ENCODE measurements around the gene SMOC2.

DNA sequence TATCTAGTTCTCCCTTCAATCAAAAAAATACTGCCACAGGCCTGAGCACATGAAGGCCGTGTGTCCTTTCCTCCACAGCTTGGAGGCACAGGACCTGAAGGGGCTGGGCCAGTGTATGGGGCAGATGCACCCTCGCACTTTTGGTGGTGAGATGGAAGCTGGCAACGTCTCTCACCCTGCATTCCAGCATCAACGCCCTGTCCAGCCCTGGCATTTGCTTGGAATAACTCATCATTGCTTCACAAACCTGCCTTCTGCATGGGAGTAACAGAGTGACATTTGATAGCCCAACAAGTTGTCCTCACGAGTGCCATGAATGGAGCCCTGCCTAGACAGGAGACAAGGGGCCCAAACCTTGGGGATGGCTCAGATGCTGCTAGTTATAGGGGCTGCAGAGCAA is 257.9 kb downstream of the SMOC2 start:
- TF ChIP-seq POLR2A (IDR thresholded peaks at IDR 0.05): no peak
- TF ChIP-seq, protein P1, sequence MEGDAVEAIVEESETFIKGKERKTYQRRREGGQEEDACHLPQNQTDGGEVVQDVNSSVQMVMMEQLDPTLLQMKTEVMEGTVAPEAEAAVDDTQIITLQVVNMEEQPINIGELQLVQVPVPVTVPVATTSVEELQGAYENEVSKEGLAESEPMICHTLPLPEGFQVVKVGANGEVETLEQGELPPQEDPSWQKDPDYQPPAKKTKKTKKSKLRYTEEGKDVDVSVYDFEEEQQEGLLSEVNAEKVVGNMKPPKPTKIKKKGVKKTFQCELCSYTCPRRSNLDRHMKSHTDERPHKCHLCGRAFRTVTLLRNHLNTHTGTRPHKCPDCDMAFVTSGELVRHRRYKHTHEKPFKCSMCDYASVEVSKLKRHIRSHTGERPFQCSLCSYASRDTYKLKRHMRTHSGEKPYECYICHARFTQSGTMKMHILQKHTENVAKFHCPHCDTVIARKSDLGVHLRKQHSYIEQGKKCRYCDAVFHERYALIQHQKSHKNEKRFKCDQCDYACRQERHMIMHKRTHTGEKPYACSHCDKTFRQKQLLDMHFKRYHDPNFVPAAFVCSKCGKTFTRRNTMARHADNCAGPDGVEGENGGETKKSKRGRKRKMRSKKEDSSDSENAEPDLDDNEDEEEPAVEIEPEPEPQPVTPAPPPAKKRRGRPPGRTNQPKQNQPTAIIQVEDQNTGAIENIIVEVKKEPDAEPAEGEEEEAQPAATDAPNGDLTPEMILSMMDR (IDR thresholded peaks at IDR 0.05): no peak

Data from thyroid gland (tissue), 4 donors.